ENCODE results near the gene RBMS3. TPM values are rescaled to one million over a fixed set of nuclear protein-coding genes. Genes with fewer than 3 reads are reported as not detected.
A peak's percentile ranks its signal among the peaks of the same experiment; 100 is the strongest.

RBMS3 gene
- total and polyA plus RNA-seq, 12 donors = 8.7 to 90.1 (median 51.2) TPM

GRCh38 chr3:29337565-29337964 is 56.7 kb downstream of the RBMS3 start:
- no peak overlapping the region for H3K4me3 ChIP-seq
- no peaks in the 10 kb centered on the region for H3K9me3 ChIP-seq (replicated peaks in 1 of 3)
- intact Hi-C loops (cut with DNase I) = no loop called here
- H3K27ac ChIP-seq = peak overlapping the region in 1 of 5 donors; percentile 70
- no peaks in the 10 kb centered on the region for H3K27me3 ChIP-seq
- TF ChIP-seq POLR2A (IDR thresholded peaks at IDR 0.05) (no peak), CTCF (IDR thresholded peaks at IDR 0.05) (no peak)
- H3K36me3 ChIP-seq (replicated peaks in 1 of 2) = no peaks in the 10 kb centered on the region
- peaks cover 0 to 74% of the 10 kb centered on the region in 2 donors for H3K4me1 ChIP-seq (replicated peaks in 1 of 2)
- DNase-seq = peak in 1 of 7 donors; percentile 72

GRCh38 chr3:29338377-29338776 is 57.5 kb downstream of the RBMS3 start:
- no peak for DNase-seq
- no peaks in the 10 kb centered on the region for H3K36me3 ChIP-seq (replicated peaks in 1 of 2)
- no peak overlapping the region for H3K27ac ChIP-seq
- peaks cover 0 to 66% of the 10 kb centered on the region in 2 donors for H3K4me1 ChIP-seq (replicated peaks in 1 of 2)
- intact Hi-C loops (cut with DNase I) = no loop called here
- no peaks in the 10 kb centered on the region for H3K27me3 ChIP-seq
- no peak overlapping the region for H3K4me3 ChIP-seq
- no peaks in the 10 kb centered on the region for H3K9me3 ChIP-seq (replicated peaks in 1 of 3)
- no peak for TF ChIP-seq CTCF (IDR thresholded peaks at IDR 0.05)
- no peak for TF ChIP-seq POLR2A (IDR thresholded peaks at IDR 0.05)

GRCh38 chr3:29339016-29339833 is 58.4 kb downstream of the RBMS3 start:
- TF ChIP-seq POLR2A (IDR thresholded peaks at IDR 0.05) (no peak), CTCF (IDR thresholded peaks at IDR 0.05) (no peak)
- DNase-seq = no peak
- Histone ChIP-seq H3K27me3 (no peaks in the 10 kb centered on the region), H3K4me1 (replicated peaks in 1 of 2) (peaks cover 0 to 61% of the 10 kb centered on the region in 2 donors), H3K36me3 (replicated peaks in 1 of 2) (no peaks in the 10 kb centered on the region), H3K4me3 (no peak overlapping the region), H3K9me3 (replicated peaks in 1 of 3) (no peaks in the 10 kb centered on the region), H3K27ac (peak overlapping the region in 1 of 5 donors; percentile 46)
- intact Hi-C loops (cut with DNase I) = no loop called here
- 58 to 63% (median 61%) methylated on average over 8 of the region's 8 CpGs for WGBS, 4 donors

GRCh38 chr3:29344154-29344553 is 63.3 kb downstream of the RBMS3 start:
- WGBS, 4 donors = 70 to 76% (median 72%) methylated on average over 3 of the region's 3 CpGs
- intact Hi-C loops (cut with DNase I) = no loop called here
- Histone ChIP-seq H3K27ac (peak overlapping the region in 1 of 5 donors; percentile 1), H3K27me3 (no peaks in the 10 kb centered on the region), H3K4me3 (no peak overlapping the region), H3K9me3 (replicated peaks in 1 of 3) (no peaks in the 10 kb centered on the region), H3K36me3 (replicated peaks in 1 of 2) (no peaks in the 10 kb centered on the region), H3K4me1 (replicated peaks in 1 of 2) (peaks cover 0 to 39% of the 10 kb centered on the region in 2 donors)
- no peak for DNase-seq
- TF ChIP-seq POLR2A (IDR thresholded peaks at IDR 0.05) (no peak), CTCF (IDR thresholded peaks at IDR 0.05) (no peak)
